Stimulated activated naive B cell treated with anti-CD40 and anti-IgM and Interleukin-4, amounts not matched to agents 10 μg/mL and 1 μg/mL and 100 μg/mL, for 72 hours (primary cell): ENCODE data around the gene FBN2.
"Not testable (repeated sequence)": the region's sequence is repeated elsewhere in the genome, so short reads cannot be mapped to it uniquely, and the experiment has no call there.

Experiments used
- ATAC-seq, 2 donors: fragments of 150-1000 bp; cut with Tn5 transposase; replicated peaks; 2 replicates each; pipeline ENCODE4 v1.10.0; 2021; ENCODE audit warnings: moderate library complexity in 1 of 2
- DNase-seq: peaks from one replicate; pipeline ENCODE4 v3.0.0; 2021
- H3K27ac Mint-ChIP-seq: one replicate; pipeline ENCODE4 v1.8.0; 2022; ENCODE audit warnings: mild to moderate bottlenecking, mixed read lengths
- H3K27me3 Mint-ChIP-seq, 2 donors: one replicate each; pipeline ENCODE4 v1.8.0; 2022; ENCODE audit warnings: mixed read lengths in 2 of 2
- H3K36me3 Mint-ChIP-seq, 2 donors: one replicate each; pipeline ENCODE4 v1.8.0; 2022; ENCODE audit warnings: mixed read lengths in 2 of 2, mild to moderate bottlenecking in 1 of 2
- H3K4me1 Mint-ChIP-seq, 2 donors: one replicate each; pipeline ENCODE4 v1.8.0; 2022; ENCODE audit warnings: mixed read lengths in 2 of 2, mild to moderate bottlenecking in 1 of 2
- H3K4me3 Mint-ChIP-seq, 2 donors: one replicate each; pipeline ENCODE4 v1.8.0; 2022; ENCODE audit warnings: mild to moderate bottlenecking in 2 of 2, mixed read lengths in 2 of 2, moderate library complexity in 1 of 2
- H3K9me3 Mint-ChIP-seq, 2 donors: one replicate each; pipeline ENCODE4 v1.8.0; 2022; ENCODE audit warnings: mixed read lengths in 2 of 2, mild to moderate bottlenecking in 1 of 2

FBN2 gene

GRCh38 chr5:128478386-128479368, 59.4 kb downstream of the FBN2 start:
- H3K4me1 Mint-ChIP-seq, result no peaks in the 10 kb centered on the region
- H3K9me3 Mint-ChIP-seq, result no peaks in the 10 kb centered on the region
- H3K36me3 Mint-ChIP-seq, result no peaks in the 10 kb centered on the region
- H3K4me3 Mint-ChIP-seq, result no peak overlapping the region
- H3K27me3 Mint-ChIP-seq, result no peaks in the 10 kb centered on the region
- ATAC-seq (no peak), DNase-seq (no peak)
- no peak overlapping the region for H3K27ac Mint-ChIP-seq

GRCh38 chr5:128477944-128478343, 60.1 kb downstream of the FBN2 start:
- H3K27me3 Mint-ChIP-seq, result no peaks in the 10 kb centered on the region
- no peak for DNase-seq
- no peaks in the 10 kb centered on the region for H3K9me3 Mint-ChIP-seq
- H3K4me3 Mint-ChIP-seq, result no peak overlapping the region
- no peak for ATAC-seq
- H3K27ac Mint-ChIP-seq, result no peak overlapping the region
- no peaks in the 10 kb centered on the region for H3K4me1 Mint-ChIP-seq
- H3K36me3 Mint-ChIP-seq, result no peaks in the 10 kb centered on the region

- H3K9me3 Mint-ChIP-seq, result no peaks in the 10 kb centered on the region
- H3K27me3 Mint-ChIP-seq, result no peaks in the 10 kb centered on the region
- no peak overlapping the region for H3K27ac Mint-ChIP-seq
- H3K36me3 Mint-ChIP-seq, result no peaks in the 10 kb centered on the region
- H3K4me3 Mint-ChIP-seq, result no peak overlapping the region
- ATAC-seq, result no peak
- no peaks in the 10 kb centered on the region for H3K4me1 Mint-ChIP-seq
- no peak for DNase-seq
Observed at GRCh38 chr5:128475693-128476092, 62.4 kb downstream of the FBN2 start.

- H3K36me3 Mint-ChIP-seq, result no peaks in the 10 kb centered on the region
- no peak overlapping the region for H3K27ac Mint-ChIP-seq
- H3K27me3 Mint-ChIP-seq, result no peaks in the 10 kb centered on the region
- peaks cover 0 to 3% of the 10 kb centered on the region in 2 donors for H3K9me3 Mint-ChIP-seq
- ATAC-seq (no peak), DNase-seq (no peak)
- H3K4me3 Mint-ChIP-seq, result no peak overlapping the region
- H3K4me1 Mint-ChIP-seq, result no peaks in the 10 kb centered on the region
Observed at GRCh38 chr5:128472919-128473318, 65.1 kb downstream of the FBN2 start.

GRCh38 chr5:128472036-128472435, 66.0 kb downstream of the FBN2 start:
- H3K9me3 Mint-ChIP-seq, result peaks cover 0 to 3% of the 10 kb centered on the region in 2 donors
- no peaks in the 10 kb centered on the region for H3K4me1 Mint-ChIP-seq
- ATAC-seq, result no peak
- no peaks in the 10 kb centered on the region for H3K27me3 Mint-ChIP-seq
- no peak for DNase-seq
- H3K36me3 Mint-ChIP-seq, result no peaks in the 10 kb centered on the region
- H3K4me3 Mint-ChIP-seq, result no peak overlapping the region
- H3K27ac Mint-ChIP-seq, result no peak overlapping the region

GRCh38 chr5:128470663-128471062, 67.4 kb downstream of the FBN2 start:
- no peaks in the 10 kb centered on the region for H3K36me3 Mint-ChIP-seq
- no peaks in the 10 kb centered on the region for H3K4me1 Mint-ChIP-seq
- H3K27ac Mint-ChIP-seq, result no peak overlapping the region
- peaks cover 0 to 3% of the 10 kb centered on the region in 2 donors for H3K9me3 Mint-ChIP-seq
- H3K27me3 Mint-ChIP-seq, result no peaks in the 10 kb centered on the region
- no peak overlapping the region for H3K4me3 Mint-ChIP-seq
- DNase-seq (no peak), ATAC-seq (no peak)

GRCh38 chr5:128469912-128470311, 68.1 kb downstream of the FBN2 start:
- no peaks in the 10 kb centered on the region for H3K36me3 Mint-ChIP-seq
- no peak overlapping the region for H3K4me3 Mint-ChIP-seq
- no peaks in the 10 kb centered on the region for H3K4me1 Mint-ChIP-seq
- H3K27me3 Mint-ChIP-seq, result no peaks in the 10 kb centered on the region
- DNase-seq (no peak), ATAC-seq (no peak)
- H3K27ac Mint-ChIP-seq, result no peak overlapping the region
- peaks cover 0 to 3% of the 10 kb centered on the region in 2 donors for H3K9me3 Mint-ChIP-seq

- Mint-ChIP-seq H3K36me3 (no peaks in the 10 kb centered on the region), H3K4me3 (no peak overlapping the region), H3K4me1 (no peaks in the 10 kb centered on the region), H3K27me3 (no peaks in the 10 kb centered on the region), H3K27ac (no peak overlapping the region), H3K9me3 (peaks cover 0 to 3% of the 10 kb centered on the region in 2 donors)
- no peak for DNase-seq
- no peak for ATAC-seq
Observed at GRCh38 chr5:128466980-128467379, 71.1 kb downstream of the FBN2 start.

- Mint-ChIP-seq H3K36me3 (no peaks in the 10 kb centered on the region), H3K4me1 (no peaks in the 10 kb centered on the region), H3K27ac (no peak overlapping the region), H3K27me3 (no peaks in the 10 kb centered on the region), H3K4me3 (no peak overlapping the region), H3K9me3 (peaks cover 0 to 3% of the 10 kb centered on the region in 2 donors)
- no peak for ATAC-seq
- no peak for DNase-seq
Observed at GRCh38 chr5:128466554-128466953, 71.5 kb downstream of the FBN2 start.

GRCh38 chr5:128464596-128464995, 73.4 kb downstream of the FBN2 start:
- Mint-ChIP-seq H3K27me3 (no peaks in the 10 kb centered on the region), H3K27ac (no peak overlapping the region), H3K9me3 (peaks cover 0 to 8% of the 10 kb centered on the region in 2 donors), H3K4me1 (no peaks in the 10 kb centered on the region), H3K4me3 (no peak overlapping the region), H3K36me3 (no peaks in the 10 kb centered on the region)
- ATAC-seq (no peak), DNase-seq (no peak)

GRCh38 chr5:128462330-128462729, 75.7 kb downstream of the FBN2 start:
- no peak for ATAC-seq
- Mint-ChIP-seq H3K9me3 (peaks cover 0 to 9% of the 10 kb centered on the region in 2 donors), H3K4me3 (no peak overlapping the region), H3K27me3 (no peaks in the 10 kb centered on the region), H3K36me3 (no peaks in the 10 kb centered on the region), H3K27ac (no peak overlapping the region), H3K4me1 (no peaks in the 10 kb centered on the region)
- no peak for DNase-seq

GRCh38 chr5:128457147-128457915, 80.7 kb downstream of the FBN2 start:
- not testable (repeated sequence) for H3K27me3 Mint-ChIP-seq, ATAC-seq, H3K4me3 Mint-ChIP-seq, H3K27ac Mint-ChIP-seq, H3K36me3 Mint-ChIP-seq, H3K9me3 Mint-ChIP-seq, H3K4me1 Mint-ChIP-seq, DNase-seq

GRCh38 chr5:128455841-128456361, 82.1 kb downstream of the FBN2 start:
- ATAC-seq, result no peak
- Mint-ChIP-seq H3K36me3 (no peaks in the 10 kb centered on the region), H3K9me3 (peaks cover 3 to 9% of the 10 kb centered on the region in 2 donors), H3K27me3 (no peaks in the 10 kb centered on the region), H3K4me3 (no peak overlapping the region), H3K27ac (no peak overlapping the region), H3K4me1 (no peaks in the 10 kb centered on the region)
- DNase-seq, result no peak

GRCh38 chr5:128453121-128453520, 84.9 kb downstream of the FBN2 start:
- Mint-ChIP-seq H3K27me3 (no peaks in the 10 kb centered on the region), H3K4me3 (no peak overlapping the region), H3K27ac (no peak overlapping the region), H3K9me3 (peaks cover 3 to 5% of the 10 kb centered on the region in 2 donors), H3K4me1 (no peaks in the 10 kb centered on the region), H3K36me3 (no peaks in the 10 kb centered on the region)
- ATAC-seq, result no peak
- no peak for DNase-seq
